Cardiac septum (tissue), 1 donor: ENCODE results near the gene RALGAPB. TPM values are rescaled to one million over a fixed set of nuclear protein-coding genes. Genes with fewer than 3 reads are reported as not detected.

ENCODE experiments used
- DNase-seq: peaks from one replicate; pipeline ENCODE4 v3.0.0-alpha.2; 2020; ENCODE audit warnings: low spot score
- intact Hi-C: fragments of 100-400 bp; cut with DNase I; formaldehyde crosslinking; loops from one replicate; pipeline ENCODE4 v1.14.0; 2022
- total RNA-seq: library from RNA; stranded (reverse); fragmentation: NEBNext Ultra II Directional; extraction: Animal tissue kit (Norgen Biotek cat#: 25700); gene quantifications from one replicate; pipeline ENCODE4 v1.2.1, GENCODE V29; 2021
- donor health status: DM: no; HTN: no; CAD: no.

RALGAPB gene
- total RNA-seq, 1 donor from 2014 or later = 27.6 TPM

DNA sequence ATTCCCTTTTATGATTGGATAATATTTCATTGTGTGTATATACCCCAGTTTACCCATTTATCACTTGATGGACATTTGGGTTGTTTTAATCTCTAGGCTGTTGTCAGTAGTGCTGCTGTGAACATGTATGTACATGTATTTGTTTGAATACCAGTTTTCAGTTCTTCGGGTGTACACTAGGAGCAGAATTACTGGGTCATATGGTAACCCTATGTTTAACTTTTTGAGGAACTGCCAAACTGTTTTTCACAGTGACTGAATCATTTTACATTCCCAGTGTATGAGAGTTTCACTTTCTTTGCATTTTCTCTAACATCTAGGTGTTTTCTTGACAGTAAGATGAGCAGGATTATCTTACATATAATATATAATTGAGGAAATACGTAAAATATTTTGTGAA, 63.7 kb downstream of the RALGAPB start:
- intact Hi-C loops = no loop called here
- no peak for DNase-seq

DNA sequence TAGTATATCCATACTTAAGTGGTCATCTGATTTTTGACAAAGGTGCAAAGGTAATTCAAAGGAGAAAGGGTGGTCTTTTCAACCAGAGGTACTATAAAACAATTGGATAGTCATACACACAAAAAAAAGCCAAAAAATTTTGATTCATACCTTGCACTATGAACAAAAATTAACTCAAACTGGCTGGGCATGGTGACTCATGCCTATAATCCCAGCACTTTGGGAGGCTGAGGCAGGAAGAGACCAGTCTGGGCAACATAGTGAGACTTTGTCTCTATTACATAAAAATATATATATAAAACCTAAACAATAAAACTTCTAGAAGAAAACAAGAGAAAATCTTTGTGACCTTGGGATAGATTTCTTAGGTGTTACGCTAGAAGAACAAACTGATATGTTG, 64.5 kb downstream of the RALGAPB start:
- no peak for DNase-seq
- intact Hi-C loops = no loop called here

DNA sequence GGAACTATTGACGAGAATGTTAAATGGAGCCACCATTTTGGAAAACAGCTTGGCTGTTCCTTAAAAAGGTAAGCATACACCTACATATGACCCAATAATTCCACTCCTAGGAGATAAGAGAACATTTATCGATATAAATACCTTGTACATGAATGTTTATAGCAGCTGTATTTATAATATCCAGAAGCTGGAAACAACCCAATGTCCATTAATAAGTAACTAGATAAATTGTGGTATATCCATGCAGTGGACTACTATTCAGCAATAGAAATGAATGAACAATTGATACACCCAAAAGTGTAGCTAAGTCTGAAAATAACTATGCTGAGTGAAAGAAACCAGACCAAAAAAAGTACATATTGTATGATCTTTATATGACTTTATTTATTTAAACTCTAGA, 66.1 kb downstream of the RALGAPB start:
- intact Hi-C loops = no loop called here
- no peak for DNase-seq

DNA sequence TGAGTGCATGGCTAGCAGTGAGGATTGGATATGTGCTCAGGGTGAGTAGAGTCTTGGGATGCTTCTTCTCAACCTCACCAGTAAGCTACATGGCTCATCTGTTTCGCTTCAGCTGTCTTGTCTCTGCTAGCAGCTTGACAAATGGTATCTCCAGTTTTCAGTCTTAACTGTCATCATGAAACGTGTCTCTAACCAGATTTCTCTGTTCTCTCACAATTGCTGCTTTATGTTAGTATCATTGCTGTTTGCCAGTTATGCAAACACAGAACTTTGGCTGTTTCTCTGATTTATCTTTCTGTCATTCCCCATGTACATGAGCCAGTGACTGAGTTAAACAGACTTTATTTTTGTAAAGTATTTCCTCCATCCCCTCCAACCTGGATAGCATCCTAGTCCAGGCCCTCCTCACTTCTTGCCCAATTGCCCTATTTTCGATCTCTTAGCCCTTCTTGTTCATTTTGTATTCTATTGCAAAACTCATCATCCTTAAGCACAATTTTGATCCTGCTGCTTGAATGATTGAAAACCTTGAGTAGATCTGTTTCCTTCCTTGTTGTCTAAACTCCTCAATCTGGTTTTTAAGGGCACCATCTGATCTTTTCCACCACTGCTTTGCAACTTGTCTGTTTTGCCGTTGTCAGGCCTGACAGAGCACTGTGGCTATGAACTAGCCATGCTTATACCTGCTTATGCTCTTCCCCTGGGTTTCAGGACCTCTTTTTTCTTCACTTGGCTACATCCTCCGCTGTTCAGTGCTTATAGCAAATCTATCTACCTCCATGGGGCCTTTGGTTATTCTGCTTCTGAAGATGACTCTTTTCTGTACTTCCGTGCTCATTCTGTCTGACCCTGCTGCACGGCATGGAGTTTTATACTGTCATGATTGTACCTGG, 70.6 kb downstream of the RALGAPB start:
- DNase-seq = no peak
- intact Hi-C loops = no loop called here

DNA sequence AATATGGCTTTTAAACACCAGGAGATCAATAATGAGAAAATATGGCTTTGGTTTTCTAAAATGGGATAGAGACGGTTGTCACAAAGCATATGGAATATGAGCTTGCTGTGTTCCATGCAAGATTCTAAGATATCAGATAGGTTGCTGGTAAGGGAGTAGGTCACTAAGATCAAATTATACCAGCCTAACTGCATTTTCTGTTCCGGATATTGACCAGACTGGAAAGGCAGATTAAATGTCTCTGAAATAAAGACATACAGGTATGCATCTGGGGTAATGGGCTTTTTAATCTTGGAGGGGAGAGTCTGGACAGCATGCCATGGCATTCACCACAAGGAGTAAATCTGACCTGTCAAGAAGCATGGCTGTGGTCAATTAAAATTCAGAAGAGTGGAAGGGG, 73.1 kb downstream of the RALGAPB start:
- no peak for DNase-seq
- intact Hi-C loops = no loop called here

DNA sequence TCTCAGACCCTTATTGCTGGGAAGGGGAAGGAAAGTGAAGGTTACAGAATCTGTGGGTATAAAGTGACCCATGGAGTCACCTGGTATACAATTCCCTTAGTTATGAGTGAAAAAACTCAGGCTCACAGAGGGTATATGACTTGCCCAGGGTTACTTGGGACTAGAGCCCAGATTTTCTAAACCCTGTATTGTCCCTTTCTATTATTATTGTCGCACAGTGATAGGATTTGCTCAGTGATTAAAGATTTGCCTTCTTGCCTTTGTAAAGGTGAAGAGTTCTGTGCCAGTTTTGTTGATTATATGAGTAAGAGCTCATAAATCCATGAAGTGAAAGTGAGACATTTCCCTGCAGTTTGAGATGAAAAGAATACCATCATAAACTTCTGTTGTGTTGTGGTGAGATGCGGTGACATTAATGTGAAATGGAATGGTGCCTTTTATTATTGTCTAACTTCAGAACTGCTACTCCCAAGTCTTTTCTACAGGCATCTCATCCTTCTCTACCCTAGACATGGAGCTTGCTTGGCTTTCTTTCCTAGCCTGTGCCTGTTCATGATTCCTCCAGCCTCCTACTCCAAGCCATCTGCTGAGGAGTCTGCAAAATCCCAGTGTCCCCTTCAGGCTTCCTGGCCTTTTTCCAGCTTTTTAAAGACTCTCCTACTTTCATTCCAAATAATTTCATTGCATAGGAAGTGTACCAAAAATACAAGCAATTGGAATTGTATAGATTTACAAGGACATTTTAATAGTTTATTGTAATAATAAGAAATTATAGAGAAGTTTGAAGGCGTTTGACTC, 74.8 kb downstream of the RALGAPB start:
- no peak for DNase-seq
- intact Hi-C loops = no loop called here

DNA sequence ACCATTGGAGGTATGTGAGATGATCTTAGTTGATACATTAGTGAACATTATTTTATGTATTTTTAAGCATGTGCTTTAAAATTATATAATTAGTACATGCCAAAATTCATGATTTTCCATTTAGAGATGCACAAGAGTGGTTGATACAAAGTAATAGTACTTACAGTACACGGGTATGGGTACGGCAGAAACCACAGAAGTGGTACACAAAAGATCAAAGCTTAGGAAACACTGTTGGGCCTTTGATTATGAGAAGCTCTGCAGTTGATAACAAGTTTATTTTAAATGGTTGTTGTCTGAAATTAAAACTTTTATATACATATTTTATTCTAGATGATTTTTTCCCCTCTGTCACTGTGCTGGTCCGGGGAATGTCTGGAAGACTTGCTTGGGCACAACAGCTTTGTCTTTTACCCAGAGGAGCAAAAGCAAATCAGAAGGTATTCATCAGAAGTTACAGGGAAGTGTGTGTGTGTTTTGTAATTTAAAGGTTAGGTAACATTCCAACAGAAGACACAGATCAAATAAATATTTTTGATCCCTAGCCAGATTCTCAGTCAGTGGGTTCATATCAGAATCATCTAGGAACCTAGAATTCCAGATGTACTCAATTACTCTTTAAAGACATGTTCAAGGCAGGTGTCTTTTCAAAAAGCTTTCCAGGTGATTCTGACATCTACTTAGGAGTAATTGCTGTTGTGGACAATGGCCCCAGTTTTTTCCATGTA, 75.9 kb downstream of the RALGAPB start:
- intact Hi-C loops = no loop called here
- no peak for DNase-seq

DNA sequence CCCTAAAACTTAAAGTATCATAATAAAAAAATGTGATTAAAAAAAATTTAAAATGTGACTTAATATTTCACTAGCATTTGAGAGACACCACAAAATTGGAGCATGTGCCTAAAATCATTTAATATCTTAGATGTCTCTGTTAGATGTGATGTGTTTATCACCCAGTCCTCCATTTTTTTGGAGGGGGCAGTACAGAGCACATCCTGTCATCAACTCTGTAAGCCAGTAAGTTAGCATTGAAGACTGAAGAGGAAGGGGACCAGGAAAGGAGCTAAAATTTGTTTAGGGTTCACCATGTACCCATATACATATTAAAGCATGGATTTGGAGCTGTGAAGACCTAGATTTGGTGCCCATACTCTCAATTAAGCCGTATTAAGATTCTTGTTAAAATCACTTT, 77.6 kb downstream of the RALGAPB start:
- no peak for DNase-seq
- intact Hi-C loops = no loop called here

DNA sequence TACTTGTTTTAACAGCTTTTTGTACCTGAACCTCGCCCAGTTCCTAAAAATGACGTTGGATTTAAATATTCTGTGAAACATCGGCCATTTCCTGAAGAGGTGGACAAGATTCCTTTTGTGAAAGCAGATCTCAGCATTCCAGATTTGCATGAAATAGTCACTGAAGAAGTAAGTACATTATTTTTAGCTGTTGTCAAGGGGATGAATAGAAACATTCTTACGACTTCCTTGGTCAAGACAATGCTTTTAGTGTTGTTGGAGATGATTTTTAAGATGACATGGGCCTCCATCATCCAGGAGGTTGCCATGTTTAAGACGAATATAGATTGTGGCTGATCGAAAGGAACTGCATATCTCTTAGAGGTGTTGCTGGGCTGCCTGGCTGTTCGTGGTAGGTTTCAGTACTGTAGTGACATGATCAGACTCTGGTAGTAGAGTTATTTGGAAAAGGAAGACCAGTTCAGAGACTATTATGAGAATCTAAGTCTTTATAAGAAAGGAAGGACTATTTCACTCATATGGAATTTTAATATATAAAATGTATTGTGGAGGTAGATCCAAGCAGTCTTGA, 78.5 kb downstream of the RALGAPB start:
- DNase-seq = no peak
- intact Hi-C loops = no loop called here

DNA sequence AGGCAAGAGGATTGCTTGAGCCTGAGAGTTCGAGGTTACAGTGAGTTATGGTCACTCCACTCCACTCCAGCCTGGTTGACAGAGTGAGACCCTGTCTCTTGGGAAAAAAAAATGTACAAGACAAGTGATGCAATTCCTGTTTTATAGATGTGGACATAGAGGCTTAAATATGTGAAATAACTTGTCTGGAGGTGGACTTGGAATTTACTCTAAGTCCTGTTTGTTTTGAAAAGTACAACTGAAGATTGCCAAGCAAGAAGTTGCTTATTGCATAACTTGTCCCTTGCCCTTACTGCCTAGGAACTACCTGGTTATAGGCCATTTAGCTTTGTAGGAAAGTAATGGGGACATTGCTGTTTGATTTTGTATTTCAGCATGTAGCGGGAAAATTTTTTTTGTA, 82.3 kb downstream of the RALGAPB start:
- intact Hi-C loops = no loop called here
- DNase-seq = no peak

DNA sequence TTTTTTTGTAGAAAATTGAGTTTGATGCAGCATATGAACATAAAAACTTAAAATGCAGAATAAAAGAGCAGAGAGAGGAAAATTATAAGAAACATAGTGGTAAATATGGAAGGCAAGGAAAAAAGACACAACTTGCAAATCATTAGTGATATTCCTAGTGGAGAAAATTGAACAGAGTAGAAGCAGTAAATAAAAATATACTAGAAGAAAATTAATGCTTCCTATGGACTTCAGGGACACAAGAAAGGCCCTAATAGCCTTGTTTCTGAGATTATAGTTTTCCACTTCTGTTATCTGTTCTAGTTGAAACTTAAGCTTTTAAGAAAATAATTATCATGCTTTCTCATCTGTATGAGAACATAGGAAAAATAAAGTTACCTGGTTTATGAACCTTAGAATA, 82.8 kb downstream of the RALGAPB start:
- intact Hi-C loops = no loop called here
- DNase-seq = no peak

DNA sequence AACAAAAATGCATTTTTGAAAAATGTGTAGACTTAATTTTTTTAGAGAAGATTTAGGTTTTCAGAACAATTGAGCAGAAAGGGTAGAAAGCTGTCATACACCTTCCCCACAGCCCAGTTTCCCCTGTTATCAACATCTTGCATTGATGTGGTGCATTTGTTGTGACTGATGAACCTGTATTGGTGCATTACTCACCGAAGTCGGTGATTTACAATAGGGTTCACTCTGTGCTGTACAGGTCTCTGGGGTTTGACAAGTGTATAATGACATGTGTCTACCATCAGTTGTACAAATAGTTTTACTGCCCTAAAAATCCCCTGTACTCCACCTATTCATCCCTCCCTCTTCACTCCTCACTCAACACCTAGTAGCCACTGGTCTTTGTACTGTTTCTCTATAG, 84.5 kb downstream of the RALGAPB start:
- intact Hi-C loops = no loop called here
- no peak for DNase-seq

DNA sequence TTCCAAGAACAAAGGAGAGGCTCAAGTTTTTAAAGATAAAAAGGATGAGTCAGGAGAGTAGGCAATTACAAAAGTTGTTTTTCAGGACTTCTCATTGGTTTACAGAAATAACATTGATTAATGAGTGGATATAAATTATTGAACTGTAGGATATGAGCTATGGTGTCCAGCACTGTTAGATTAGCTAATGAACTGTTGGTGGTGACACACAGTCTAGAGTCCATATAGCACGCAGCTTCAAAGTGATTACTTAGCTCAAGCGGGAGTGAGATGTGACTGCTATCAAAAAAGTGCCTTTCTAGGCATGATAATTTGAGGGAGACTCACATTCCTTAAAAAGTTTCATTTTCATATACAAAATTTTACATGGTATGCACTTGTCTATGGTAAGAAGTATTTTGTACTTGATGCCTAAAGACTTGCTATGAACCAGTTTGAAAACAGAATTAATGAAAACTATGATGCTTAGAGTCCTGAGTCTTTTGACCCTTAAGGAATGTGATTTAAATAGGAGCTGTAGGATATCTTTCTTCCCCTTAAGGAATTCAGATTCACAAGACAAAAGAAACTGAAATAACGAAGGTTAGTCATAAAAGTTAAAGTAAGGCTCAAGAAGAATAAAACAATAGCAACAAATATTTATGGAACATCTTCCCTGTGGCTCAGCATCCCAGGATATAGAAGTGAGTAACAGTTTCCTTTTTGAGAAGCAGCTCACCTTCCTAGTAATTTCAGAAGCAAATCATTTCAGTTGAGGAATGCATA, 86.1 kb downstream of the RALGAPB start:
- DNase-seq = no peak

DNA sequence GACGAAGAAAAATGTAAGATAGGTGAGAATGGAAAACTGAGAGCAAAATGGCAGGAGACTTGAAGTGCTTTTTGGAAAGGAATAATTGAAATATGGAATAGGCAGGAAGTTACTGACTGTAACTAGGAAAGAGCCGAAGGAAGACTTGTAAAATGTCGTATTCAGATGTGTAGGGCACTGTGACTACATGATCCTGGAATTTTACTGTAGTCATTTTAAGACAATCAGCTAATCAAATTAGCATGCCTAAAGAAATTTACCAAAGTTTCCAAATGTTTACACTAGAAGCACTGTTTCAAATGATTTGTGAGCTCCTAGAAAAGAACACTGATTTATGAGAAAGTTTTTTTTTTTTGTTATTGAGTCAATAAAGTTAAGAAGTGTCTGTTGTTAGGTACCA, 87.1 kb downstream of the RALGAPB start:
- DNase-seq = no peak
- intact Hi-C loops = no loop called here

More for the DNA sequence above, 86.1 kb downstream of the RALGAPB start:
- intact Hi-C loops = no loop called here

DNA sequence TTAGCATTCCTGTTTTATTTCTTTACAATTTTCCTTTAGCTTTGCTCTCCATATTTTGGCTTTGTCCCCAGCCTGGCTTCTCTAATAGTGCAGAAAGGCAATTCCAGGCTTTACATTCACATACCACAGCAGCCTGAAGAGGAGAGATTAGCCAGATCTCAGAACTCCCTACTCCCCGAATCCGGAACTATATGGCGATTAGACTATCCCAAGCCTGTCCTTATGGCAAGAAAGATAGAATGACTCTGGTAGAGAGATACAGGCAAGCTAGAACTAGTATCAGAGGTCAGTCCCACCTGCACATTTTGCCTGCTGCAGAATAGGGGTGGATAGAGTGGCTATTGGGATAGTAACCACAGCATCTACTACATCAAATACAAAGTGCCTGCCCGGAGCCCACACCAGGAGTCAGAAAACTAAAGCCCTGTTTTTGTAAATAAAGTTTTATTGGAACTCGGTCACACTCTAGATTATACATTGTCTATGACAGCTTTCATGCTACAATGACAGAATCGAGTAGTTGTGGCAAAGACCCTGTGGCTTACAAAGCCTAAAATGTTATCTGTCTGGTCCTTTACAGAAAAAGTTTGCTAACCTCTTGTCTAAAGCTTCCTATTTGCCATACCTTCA, 91.3 kb downstream of the RALGAPB start:
- intact Hi-C loops = no loop called here
- DNase-seq = no peak

DNA sequence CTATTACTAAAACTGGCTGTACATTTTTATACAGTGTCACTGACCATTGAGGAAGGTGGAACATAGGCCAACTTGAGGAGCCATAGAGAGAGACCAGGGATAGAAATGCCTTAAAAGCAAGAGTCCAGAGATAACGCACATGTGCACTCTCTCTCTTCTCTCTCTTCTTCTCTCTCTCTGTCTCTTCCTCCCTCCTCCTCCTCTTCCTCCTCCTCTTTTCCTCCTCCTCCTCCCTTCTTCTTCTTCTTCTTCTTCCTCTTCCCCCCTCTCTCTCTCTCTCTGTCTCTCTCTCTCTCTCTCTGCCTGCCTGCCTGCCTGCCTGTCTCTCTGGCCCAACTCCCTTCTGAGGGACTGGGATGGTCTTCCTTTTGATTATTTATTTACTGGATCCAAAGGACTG, 92.0 kb downstream of the RALGAPB start:
- intact Hi-C loops = no loop called here
- DNase-seq = no peak

DNA sequence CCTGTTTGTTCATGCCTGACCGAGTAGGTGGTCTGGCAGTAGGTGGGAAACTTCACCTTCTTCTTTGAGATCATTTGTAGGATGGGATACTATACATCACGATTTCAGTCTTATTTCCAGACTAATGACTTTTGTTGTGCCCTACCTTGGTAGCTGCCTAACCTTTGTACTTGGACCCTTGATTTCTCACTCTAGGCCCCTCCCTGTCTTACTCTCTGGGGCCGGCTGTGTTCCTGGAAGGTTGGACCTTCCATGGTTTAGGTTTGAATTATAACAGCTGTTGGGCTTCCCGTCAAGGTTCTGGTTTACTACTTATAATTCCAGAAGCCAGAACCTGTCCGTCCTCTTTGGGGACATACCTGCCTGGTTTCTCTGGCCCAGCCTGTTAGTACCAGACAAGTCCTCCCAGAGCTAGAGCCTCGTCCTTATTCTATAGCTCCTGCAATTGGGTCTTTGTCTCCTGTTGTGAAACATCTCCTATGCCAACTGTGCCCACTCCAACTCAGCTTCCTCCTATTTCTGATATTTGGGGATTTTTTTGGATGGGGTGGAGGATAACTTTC, 93.5 kb downstream of the RALGAPB start:
- no peak for DNase-seq
- intact Hi-C loops = no loop called here

DNA sequence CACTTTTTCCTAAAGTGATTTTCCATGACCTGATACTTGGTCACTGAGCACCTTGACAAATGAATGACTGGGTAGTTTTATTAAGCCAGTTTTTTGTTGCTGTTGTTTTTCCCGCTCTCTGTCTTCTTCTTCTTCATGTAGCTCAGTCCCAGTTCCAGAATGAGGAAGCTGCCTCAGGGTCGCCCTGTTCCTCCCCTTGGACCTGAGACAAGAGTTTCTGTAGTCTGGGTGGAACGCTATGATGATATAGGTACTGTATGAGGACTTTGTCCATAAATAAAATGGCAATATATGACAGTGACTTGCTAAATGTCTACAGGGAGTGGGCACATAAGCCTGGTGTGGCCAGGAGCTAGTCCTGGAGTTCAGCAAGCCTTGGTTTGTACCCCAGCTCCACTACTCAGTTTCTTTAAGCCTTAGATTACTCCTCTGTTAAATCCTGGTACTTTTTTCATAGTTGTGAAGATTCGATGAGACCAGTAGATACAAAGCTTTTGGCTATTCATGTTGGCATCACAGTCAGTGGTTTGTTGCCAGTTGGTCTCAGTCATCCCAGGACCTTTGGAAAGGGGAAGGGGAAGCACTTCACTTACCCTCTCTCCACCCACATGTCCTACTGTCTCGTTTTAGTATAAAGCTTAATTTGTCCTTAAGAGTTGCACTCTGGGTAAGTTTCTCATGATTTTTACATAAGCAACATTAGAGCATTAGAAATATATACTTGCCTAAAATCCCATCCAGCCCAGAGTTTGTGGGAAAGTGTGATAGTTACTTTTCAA, 97.3 kb downstream of the RALGAPB start:
- intact Hi-C loops = no loop called here
- DNase-seq = no peak
